Transverse colon (tissue), 4 donors: ENCODE measurements around the gene STAG1. TPM values are rescaled to one million over a fixed set of nuclear protein-coding genes. Genes with fewer than 3 reads are reported as not detected.

ENCODE experiments used
- DNase-seq: peaks from one replicate; pipeline ENCODE4 v3.0.0-alpha.2; 2019
- H3K27ac ChIP-seq, 4 donors: fragments of 200-600 bp; sonication (generic); 2 replicates each; pipeline ENCODE4 v1.5.1; 2016 to 2018; ENCODE audit warnings: inconsistent platforms in 4 of 4
- H3K27me3 ChIP-seq: fragments of 200-600 bp; sonication (generic); 2 replicates; pipeline ENCODE4 v1.5.1; 2017; ENCODE audit warnings: inconsistent platforms
- H3K36me3 ChIP-seq, 4 donors: fragments of 200-600 bp; sonication (generic); 2 replicates each; pipeline ENCODE4 v1.5.1; 2017 to 2019; ENCODE audit warnings: inconsistent platforms in 4 of 4
- H3K4me1 ChIP-seq, 4 donors: fragments of 200-600 bp; sonication (generic); 2 replicates each; pipeline ENCODE4 v1.5.1; 2017 to 2020; ENCODE audit warnings: inconsistent platforms in 4 of 4
- H3K4me3 ChIP-seq, 4 donors: fragments of 200-600 bp; sonication (generic); 1 replicate in 1 of 4; 2 replicates in 3 of 4; pipeline versions ENCODE4 v1.5.1 to v1.6.1; 2017 to 2019; ENCODE audit warnings: inconsistent platforms in 4 of 4
- H3K9me3 ChIP-seq, 2 donors: fragments of 200-600 bp; sonication (generic); 2 replicates each; pipeline ENCODE4 v1.5.1; 2017 to 2019; ENCODE audit warnings: inconsistent platforms in 2 of 2
- EP300 ChIP-seq: sonication (generic); formaldehyde crosslinking; IDR thresholded peaks from one replicate; pipeline ENCODE4 v1.6.1; 2017; ENCODE audit warnings: antibody characterized with exemption, low read depth
- POLR2A ChIP-seq: fragments of 450-650 bp; IDR thresholded peaks from one replicate; pipeline ENCODE4 v1.6.1; 2016; ENCODE audit warnings: antibody characterized with exemption, mild to moderate bottlenecking, moderate library complexity
- POLR2AphosphoS5 ChIP-seq, 3 donors: sonication (generic); formaldehyde crosslinking; IDR thresholded peaks; one replicate each; pipeline ENCODE4 v1.6.1; 2016; ENCODE audit warnings: antibody characterized with exemption in 3 of 3
- WGBS, 2 donors: methylation state at CpG; one replicate each; pipeline ENCODE4 v1.1.5; 2018; ENCODE audit warnings: low coverage in 1 of 2; 5-methylcytosine and 5-hydroxymethylcytosine counted together
- in situ Hi-C, 4 donors: fragments of 200-750 bp; cut with MboI; loops; one replicate each; pipeline versions ENCODE4 v1.15.0 to v1.15.1; 2017; ENCODE audit warnings: low sequenced_read_pairs in 3 of 4, low pct_ligation_motif_present in 1 of 4, low pct_unique_long_range_greater_than_20kb in 1 of 4
- intact Hi-C: fragments of 100-400 bp; cut with DNase I; formaldehyde crosslinking; loops from one replicate; pipeline ENCODE4 v1.15.1; 2023; ENCODE audit warnings: low total_unique reads
- total RNA-seq, 4 donors: library from RNA; depleted of rRNA; stranded (reverse); fragments of >200 nt; gene quantifications; one replicate each; pipeline ENCODE4 v1.1.0, GENCODE V29; 2016
- TF ChIP-seq, protein P1 (sequence below), 5 experiments: fragments of 200-600 bp in 3 of 5; fragments of 450-650 bp in 2 of 5; sonication (generic) in 3 of 5; IDR thresholded peaks; 1 replicate in 2 of 5; 2 replicates in 3 of 5; pipeline ENCODE4 v1.5.1; 2016 to 2017; ENCODE audit warnings: antibody characterized with exemption in 5 of 5, inconsistent platforms in 3 of 5, mild to moderate bottlenecking in 2 of 5, moderate library complexity in 1 of 5

The STAG1 gene
- total RNA-seq, 4 donors from 2014 or later = 14.5 to 57.2 (median 42.2) TPM

DNA sequence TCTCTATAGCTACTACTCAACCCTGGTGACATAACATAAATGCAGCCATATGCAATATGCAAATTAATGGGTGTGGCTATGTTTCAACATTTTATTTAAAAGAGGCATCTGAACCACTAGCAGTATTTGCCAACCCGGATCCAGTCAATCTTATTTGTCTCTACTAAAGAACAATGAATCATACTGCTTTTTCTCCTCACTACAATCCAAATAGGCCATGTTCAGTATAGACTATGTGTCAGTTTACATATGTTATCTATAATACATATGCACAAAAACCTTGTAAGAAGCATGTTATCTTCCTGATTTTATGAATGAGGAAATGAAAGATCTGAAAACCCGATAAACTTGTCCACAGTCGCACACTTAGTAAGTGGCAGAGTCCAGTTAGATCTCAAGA lies 125.7 kb downstream of the STAG1 start:
- no peaks in the 10 kb centered on the region for H3K36me3 ChIP-seq
- TF ChIP-seq, protein P1, sequence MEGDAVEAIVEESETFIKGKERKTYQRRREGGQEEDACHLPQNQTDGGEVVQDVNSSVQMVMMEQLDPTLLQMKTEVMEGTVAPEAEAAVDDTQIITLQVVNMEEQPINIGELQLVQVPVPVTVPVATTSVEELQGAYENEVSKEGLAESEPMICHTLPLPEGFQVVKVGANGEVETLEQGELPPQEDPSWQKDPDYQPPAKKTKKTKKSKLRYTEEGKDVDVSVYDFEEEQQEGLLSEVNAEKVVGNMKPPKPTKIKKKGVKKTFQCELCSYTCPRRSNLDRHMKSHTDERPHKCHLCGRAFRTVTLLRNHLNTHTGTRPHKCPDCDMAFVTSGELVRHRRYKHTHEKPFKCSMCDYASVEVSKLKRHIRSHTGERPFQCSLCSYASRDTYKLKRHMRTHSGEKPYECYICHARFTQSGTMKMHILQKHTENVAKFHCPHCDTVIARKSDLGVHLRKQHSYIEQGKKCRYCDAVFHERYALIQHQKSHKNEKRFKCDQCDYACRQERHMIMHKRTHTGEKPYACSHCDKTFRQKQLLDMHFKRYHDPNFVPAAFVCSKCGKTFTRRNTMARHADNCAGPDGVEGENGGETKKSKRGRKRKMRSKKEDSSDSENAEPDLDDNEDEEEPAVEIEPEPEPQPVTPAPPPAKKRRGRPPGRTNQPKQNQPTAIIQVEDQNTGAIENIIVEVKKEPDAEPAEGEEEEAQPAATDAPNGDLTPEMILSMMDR (IDR thresholded peaks at IDR 0.05) = no peak
- TF ChIP-seq POLR2AphosphoS5 (IDR thresholded peaks at IDR 0.05) = no peak
- in situ Hi-C loops (no loop called here), intact Hi-C loops (no loop called here)
- peaks cover 0 to 27% (median 8%) of the 10 kb centered on the region in 4 donors for H3K4me1 ChIP-seq
- 46 to 51% methylated on average over 3 of the region's 3 CpGs for WGBS, 2 donors
- H3K27me3 ChIP-seq = no peaks in the 10 kb centered on the region
- H3K27ac ChIP-seq = peak overlapping the region in 1 of 4 donors; percentile 34
- H3K9me3 ChIP-seq = no peaks in the 10 kb centered on the region
- H3K4me3 ChIP-seq = no peak overlapping the region
- DNase-seq = no peak

DNA sequence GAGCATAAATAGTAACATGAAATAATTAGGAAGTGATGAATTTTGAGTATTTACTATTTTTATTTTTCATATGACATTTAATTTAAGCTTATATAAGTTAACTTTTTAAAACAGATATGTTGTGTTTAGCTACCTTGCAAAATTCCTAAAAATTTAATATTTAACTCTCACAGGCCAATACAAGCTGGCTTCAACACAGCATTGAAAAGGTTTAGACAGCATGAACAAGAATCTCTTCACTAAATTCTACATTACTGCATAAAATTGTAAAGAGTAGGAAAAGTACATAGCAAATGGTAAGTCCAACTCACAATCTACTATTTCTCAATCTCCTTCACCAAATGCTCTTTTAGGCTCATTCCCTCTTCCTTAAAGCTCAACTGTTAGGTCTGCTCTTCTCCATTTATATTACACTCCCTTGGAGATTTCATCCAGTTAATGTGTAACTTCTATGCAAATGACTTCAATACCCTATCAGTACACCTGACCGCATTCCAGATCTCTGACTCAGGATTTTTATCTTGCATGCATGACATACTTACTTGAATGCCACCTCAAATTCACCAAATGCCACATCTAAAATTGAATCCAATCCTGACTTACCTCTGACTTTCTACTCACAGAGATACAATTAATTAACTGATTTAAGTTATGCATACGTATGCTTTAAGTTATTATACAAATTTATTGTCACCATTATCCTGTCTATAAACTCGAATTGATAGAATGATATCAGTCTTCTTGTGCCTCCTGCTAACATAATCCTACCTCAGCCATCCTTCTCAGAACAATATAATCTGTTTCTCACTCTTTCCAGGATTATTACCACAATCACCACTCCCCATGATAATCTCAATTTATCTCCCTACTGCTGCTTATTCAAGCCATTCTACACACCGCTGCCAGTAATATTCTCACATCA lies 127.0 kb downstream of the STAG1 start:
- 68 to 71% methylated on average over 4 of the region's 4 CpGs for WGBS, 2 donors
- intact Hi-C loops (no loop called here), in situ Hi-C loops (no loop called here)

DNA sequence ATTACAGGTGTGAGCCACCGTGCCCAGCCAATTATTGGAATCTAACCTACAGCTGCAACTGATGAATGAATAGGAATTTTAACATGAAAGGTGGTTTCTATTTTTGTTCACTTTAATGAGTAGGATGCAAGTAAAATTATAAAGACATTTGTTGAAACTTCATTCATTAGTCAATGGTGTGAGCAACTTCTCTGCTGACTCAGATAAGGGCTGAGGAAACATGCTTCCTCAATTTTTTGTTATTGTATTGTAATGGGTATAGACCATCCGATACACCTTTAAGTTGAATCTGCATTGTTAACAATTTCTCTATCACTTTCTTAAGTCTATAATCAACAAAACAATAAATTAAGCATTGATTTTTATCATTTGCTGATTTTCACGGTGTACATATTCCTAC lies 127.8 kb downstream of the STAG1 start:
- peak overlapping the region in 1 of 4 donors; percentile 6 for H3K4me3 ChIP-seq
- in situ Hi-C loops = no loop called here

More for the DNA sequence above, 127.0 kb downstream of the STAG1 start:
- Histone ChIP-seq H3K27me3 (no peaks in the 10 kb centered on the region), H3K9me3 (no peaks in the 10 kb centered on the region), H3K4me1 (peaks cover 0 to 20% (median 8%) of the 10 kb centered on the region in 4 donors), H3K36me3 (no peaks in the 10 kb centered on the region), H3K27ac (peak overlapping the region; percentile 29 to 51 (median 36)), H3K4me3 (peak overlapping the region in 1 of 4 donors; percentile 6)
- DNase-seq = no peak
- no peak for TF ChIP-seq EP300
- TF ChIP-seq POLR2A = no peak
- peak in 2 of 3 donors; percentile 40 to 43 for TF ChIP-seq POLR2AphosphoS5 (IDR thresholded peaks at IDR 0.05)
- TF ChIP-seq, protein P1 (IDR thresholded peaks at IDR 0.05) = no peak

DNA sequence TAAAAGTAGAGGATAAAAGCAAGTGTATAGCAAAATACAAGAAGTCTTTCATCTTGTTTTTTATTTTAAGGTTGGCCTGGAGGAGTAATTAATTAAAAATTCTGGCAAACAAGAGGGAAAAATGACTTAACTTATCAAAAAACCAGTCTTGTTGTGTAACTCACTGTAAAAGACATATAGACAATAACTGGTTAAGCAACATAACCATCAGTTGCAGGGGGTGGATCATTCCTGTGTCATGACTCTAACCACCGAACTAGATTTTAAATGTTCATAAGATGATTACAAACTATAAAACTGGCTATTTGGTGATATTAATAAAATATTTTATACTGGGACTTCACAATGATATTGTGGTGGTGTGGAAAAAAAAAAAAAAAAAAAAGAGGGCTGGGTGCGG lies 130.6 kb downstream of the STAG1 start:
- TF ChIP-seq, protein P1 (IDR thresholded peaks at IDR 0.05) = no peak
- TF ChIP-seq POLR2A = no peak
- no peak for TF ChIP-seq POLR2AphosphoS5 (IDR thresholded peaks at IDR 0.05)
- TF ChIP-seq EP300 = no peak
- H3K4me3 ChIP-seq = no peak overlapping the region
- intact Hi-C loops (no loop called here), in situ Hi-C loops (no loop called here)
- H3K9me3 ChIP-seq = no peaks in the 10 kb centered on the region
- no peak for DNase-seq
- no peaks in the 10 kb centered on the region for H3K36me3 ChIP-seq
- H3K4me1 ChIP-seq = peaks cover 0 to 39% (median 10%) of the 10 kb centered on the region in 4 donors
- WGBS, 2 donors = 64 to 89% methylated on average over 1 to 2 of the region's 2 CpGs
- H3K27me3 ChIP-seq = no peaks in the 10 kb centered on the region
- no peak overlapping the region for H3K27ac ChIP-seq

More for the DNA sequence above, 127.8 kb downstream of the STAG1 start:
- Histone ChIP-seq H3K27ac (peak overlapping the region in 2 of 4 donors; percentile 29 to 51), H3K27me3 (no peaks in the 10 kb centered on the region), H3K4me1 (peaks cover 0 to 20% (median 8%) of the 10 kb centered on the region in 4 donors), H3K36me3 (no peaks in the 10 kb centered on the region), H3K9me3 (no peaks in the 10 kb centered on the region)
- intact Hi-C loops = no loop called here
- no peak for TF ChIP-seq POLR2A
- TF ChIP-seq, protein P1 (IDR thresholded peaks at IDR 0.05) = no peak
- TF ChIP-seq EP300 = no peak
- TF ChIP-seq POLR2AphosphoS5 (IDR thresholded peaks at IDR 0.05) = no peak
- WGBS, 2 donors = 94 to 100% methylated on average over 2 to 3 of the region's 3 CpGs
- no peak for DNase-seq
